Stimulated activated CD8-positive, alpha-beta memory T cell treated with anti-CD3 and anti-CD28 coated beads, Interleukin-7, amount 100 ng/mL, for 1 hour (primary cell): ENCODE data around the gene B3GNT9.

Experiments used
- DNase-seq, 2 donors: peaks; one replicate each; pipeline ENCODE4 v3.0.0-alpha.2; 2020; ENCODE audit warnings: low read depth in 2 of 2

The B3GNT9 gene

GRCh38 chr16:67166598-67167168, 15.9 kb upstream of the B3GNT9 start:
- no peak for DNase-seq

GRCh38 chr16:67166110-67166547, 15.3 kb upstream of the B3GNT9 start:
- no peak for DNase-seq

DNA sequence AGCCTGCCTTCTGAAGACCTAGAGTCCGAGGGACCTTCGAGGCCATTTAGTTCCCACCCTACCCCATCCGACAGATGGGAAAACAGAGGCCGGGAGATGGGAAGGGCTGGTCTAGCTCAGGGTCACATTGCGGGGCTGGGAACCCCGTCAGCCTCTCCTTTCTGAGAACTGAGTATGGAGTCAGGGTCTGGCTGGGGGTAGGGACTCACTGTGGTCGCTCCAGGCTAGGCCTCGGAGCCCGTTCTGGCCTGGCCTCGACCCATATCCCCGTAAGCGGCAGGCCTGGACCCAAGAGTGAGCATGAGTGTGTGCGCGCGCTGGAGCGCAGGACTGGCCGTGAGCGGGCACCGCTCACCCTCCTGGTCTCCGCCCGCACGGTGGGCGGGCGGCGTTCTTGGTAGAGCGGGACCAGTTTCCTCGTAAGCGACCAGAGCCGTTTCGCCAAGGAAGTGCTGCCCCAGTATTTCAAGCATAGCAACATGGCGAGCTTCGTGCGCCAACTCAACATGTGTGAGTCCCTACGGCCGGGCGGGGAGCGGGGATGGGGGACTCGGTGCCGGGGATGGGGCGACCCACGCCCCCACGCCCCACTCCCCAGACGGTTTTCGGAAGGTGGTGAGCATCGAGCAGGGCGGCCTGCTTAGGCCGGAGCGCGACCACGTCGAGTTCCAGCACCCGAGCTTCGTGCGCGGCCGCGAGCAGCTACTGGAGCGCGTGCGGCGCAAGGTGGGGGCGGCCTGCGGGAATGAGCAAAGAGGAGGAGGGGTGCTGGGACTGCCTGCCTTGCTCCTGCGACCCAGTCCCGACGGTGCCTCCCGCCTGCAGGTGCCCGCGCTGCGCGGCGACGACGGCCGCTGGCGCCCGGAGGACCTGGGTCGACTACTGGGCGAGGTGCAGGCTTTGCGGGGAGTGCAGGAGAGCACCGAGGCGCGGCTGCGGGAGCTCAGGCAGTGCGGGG, 14.6 kb upstream of the B3GNT9 start:
- DNase-seq: no peak

DNA sequence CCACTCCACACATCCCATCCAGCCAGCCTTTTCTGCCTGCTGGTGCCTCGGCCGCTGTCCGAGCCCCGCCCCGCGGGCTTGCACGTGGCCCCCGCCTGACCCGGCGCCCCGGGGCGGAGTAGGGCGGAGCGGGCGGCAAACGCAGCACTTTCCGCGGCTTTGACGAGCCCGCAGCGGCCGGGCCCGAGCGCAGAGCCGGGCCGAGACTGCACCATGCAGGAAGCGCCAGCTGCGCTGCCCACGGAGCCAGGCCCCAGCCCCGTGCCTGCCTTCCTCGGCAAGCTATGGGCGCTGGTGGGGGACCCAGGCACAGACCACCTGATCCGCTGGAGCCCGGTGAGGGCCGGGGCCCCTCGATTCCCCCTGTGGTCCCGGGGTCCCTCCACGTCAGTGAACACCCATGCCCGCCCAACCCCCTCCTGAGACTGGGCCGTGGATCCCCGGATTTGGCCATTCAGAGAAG, 13.8 kb upstream of the B3GNT9 start, which contains the start of gene HSF4:
Gene HSF4, plus strand, starts transcription at position 147 of the 463 bp plus-strand sequence. Its CDS starts 67 bp downstream, at position 214.
- no peak for DNase-seq

- no peak for DNase-seq
Measured at GRCh38 chr16:67163999-67164558, 13.3 kb upstream of the B3GNT9 start.

GRCh38 chr16:67163164-67163998, 12.6 kb upstream of the B3GNT9 start:
- DNase-seq: no peak

- no peak for DNase-seq
Measured at GRCh38 chr16:67162506-67163163, 11.8 kb upstream of the B3GNT9 start.

DNA sequence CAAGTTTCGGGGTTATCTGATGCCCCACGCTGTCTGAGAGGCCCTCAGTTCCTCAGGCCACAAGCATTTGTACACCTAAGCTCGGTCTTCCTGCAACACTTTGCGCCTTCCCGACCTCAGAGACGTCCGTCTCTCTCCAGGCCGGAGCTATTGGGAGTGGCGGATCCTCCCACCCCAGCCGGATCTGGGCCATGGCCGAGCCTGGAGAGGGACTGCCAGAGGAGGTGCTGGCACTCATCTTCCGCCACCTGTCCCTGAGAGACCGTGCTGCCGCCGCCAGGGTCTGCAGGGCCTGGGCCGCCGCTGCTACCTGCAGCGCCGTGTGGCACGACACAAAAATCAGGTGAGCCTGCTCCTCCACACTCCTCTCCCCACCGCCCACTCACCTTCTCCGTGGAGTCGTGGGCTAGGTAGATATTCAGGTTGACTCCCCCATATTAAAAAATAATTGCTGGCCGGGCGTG, 10.8 kb upstream of the B3GNT9 start:
- DNase-seq: no peak

DNA sequence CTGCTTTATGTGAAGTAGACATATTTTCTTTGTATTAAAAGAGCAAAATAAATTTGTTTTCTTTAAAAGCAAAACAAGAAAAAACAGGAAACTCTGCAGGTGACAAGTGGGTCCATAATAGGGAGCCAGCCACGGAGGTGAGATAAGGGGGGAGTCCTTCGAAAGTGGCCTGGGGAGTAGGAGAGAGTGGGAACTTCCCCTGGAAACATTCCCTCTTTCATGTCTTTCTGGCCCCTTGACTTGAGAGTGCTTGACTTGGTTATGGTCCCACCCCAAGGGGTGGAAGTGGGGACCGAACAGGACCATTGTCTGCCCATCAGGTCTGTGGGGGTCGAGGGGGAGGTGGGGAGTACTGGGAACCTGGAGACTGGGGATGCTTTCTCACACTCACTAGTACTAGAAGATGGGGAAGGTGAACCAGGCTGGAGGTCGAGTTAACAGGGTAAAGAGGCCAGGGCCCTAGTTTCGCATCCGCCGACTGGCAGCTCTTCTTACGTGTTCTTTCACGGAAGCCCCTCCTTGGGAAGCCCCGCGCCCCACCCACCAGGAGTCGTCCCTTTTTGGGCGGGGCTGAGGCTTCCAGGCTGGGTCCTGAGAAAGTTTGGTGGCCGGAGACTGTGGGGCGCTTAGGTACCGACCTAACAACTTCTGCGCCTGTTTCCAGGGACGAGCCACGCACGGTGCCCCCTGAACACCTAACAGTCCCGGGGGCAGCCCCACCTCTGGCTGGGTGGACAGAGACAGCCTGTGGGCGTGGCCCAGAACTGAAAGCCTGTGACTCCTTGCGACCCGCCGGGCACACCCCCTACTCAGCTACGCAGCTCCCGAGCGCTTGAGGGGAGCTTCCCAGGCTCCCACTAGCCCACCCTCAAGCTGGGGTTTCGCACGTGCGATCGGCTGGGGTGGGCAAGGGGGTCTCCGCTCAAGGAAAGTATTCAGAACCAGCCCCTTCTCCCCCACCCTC, 8.1 kb upstream of the B3GNT9 start:
- DNase-seq: peak; percentile 37 to 68

DNA sequence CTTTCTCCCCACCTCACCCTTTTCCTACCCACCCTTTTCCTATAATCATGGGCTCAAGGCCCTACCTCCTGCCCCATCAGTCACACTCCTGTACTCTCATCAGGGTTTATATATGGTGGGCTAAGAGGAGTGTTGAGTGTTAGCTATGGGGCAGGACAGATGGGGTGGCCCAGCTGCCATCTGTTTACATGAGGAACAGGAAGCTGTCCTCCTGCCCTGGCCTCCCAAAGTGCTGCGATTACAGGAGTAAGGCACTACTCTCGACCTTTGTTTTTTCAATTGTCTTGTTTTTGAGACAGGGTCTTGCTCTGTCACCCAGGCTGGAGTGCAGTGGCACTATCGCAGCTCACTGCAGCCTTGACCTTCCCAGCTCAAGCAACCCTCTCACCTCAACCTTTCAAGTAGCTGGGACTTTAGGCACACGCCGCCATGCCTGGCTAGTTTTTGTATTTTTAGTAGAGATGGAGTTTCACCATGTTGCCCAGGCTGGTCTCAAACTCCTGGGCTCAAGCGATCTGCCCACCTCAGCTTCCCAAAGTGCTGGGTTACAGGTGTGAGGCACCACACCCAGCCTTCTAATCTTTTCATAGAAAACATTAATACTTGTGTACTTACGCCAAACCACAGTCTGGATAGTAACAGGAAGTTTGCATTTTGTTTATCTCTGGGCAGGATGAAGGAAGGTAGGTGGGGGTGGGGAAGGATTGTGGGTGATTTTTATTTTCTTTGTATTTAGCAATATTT, 7.3 kb upstream of the B3GNT9 start:
- no peak for DNase-seq

DNA sequence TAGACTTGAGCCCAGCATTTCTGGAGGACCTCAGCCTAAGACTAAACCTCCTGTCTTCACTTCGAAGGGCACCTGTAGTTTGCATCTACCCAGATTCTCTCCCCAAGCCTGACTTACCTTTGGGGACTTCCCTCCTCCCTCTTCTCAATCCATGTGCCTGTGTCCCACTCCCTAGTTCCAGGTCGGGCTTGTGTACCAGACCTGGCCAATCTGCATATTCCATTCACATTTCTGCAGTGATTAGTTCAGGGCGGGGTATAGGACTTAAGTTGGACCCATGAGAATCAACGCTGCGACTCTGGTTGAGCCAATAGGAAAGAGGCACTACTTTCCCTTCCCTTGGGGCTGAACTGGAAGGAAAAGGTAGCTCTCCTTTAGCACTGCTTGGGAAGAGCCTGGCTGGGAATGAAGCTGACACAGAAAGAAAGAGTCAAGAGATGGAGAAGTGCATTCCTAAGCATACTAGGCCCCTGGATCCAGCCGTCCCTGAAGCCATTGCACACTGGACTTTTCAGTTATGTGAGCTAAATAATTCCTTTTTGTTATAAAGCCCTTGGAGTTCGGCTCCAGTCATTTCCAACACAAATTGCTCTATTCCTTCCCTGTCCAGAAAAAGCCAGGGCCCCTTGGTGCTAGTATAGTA, 6.4 kb upstream of the B3GNT9 start:
- no peak for DNase-seq

DNA sequence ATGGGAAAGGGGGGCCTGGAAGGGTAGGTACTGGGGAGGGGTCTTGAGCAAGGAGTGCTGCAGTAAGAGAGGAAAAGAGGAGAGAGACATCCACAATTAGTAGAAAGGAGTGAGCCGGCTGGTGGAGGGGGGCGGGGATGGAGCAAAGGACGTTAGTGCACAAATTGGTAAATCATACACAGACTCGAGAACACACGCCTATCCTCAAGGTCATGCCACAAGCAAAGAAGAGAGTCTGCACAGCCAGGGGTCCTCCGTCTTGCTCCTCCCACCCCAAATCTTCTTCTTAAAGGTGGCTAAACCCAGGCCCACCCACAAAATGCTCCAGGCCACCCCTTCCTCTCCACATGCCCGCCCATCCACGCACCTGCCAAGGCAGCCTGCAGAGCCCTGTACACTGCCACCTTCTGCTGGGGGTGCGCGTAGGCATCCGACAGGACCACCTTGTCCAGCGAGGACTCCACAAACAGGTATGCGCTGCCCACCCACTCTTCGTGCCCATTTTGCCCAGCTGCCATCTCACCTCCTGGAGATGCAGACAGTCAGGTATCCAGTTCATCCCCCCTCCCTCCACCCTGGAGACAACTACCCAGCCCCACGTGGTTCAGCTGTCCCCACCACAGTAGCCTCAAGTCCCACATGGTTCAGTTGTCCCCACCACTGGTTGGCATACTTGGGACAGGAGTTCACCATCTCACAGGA, 5.5 kb upstream of the B3GNT9 start:
- DNase-seq: no peak

DNA sequence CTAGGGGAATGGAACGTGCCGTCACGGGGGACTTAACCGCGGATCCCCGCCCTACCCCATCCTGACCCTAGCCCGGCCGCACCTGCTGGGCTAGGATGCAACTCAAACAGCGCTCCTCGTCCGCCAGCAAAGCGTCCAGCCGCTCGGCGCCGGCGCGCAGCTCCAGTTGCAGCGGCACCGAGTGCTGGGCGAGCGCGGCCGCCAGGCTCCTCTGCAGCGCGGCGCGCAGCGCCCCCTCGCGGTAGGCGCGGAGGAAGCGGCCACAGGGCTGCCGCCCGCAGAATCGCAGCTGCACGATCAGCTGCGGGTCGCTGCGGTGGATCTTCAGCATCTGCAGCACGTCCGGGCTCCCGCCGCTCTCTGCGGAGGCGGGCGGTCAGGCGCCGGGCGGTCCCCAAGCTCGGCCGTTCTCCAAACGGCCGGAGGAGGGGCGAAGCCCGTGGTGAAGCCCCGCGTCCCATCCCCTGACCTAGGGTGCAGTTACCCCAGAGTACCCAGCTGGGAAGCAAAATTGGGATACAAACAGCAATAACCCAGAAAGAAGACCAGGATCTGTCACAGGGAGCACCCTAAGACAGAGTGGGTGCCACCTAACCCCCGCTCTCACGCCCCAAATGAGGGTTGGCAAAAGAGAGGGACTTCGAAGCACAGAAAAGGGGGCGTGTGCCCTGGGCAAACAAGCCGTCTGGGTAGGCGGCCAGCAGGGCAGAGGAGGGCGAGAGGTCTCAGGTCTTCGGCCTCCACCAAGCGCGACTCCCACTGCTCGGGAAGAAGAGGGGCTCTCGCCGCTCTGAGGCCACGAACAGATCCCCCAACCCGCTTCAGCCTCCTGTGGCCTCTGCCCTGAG, 4.7 kb upstream of the B3GNT9 start:
- DNase-seq: peak; percentile 50 to 56

DNA sequence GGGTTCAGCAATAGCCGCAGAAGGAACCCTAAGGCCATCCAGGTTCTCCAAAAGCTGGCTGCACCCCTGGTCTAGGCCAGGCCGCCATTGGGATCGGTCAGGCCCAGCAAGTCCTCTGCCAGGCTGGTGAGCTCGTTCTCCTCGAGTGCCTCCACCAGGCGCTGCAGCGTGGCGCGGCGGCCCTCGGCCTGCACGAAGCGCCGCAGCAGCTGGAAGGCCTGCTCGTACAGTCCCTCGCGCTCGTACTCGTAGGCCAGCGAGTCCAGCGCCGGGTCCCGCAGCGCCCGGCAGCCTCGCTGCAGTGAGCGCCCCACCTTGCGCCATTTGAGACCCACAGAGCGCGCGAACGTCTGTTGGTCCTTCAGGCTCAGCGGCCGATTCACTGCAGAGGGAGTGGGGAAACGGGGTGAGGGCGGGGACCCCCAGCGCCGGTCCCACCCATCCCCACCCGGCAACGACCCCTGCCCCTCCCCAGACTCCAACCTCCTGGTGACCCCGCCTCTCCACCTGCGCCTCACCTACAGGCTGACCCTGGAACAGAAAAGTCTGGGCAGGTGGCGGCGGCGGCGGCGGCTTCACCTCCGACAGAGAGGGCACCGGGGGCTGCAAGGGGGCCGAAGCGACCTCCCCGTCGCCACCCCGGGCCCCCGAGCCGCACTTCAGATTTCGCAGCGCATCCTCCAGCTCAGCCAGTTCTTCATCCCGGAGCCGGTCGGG, 3.9 kb upstream of the B3GNT9 start:
- DNase-seq: no peak

DNA sequence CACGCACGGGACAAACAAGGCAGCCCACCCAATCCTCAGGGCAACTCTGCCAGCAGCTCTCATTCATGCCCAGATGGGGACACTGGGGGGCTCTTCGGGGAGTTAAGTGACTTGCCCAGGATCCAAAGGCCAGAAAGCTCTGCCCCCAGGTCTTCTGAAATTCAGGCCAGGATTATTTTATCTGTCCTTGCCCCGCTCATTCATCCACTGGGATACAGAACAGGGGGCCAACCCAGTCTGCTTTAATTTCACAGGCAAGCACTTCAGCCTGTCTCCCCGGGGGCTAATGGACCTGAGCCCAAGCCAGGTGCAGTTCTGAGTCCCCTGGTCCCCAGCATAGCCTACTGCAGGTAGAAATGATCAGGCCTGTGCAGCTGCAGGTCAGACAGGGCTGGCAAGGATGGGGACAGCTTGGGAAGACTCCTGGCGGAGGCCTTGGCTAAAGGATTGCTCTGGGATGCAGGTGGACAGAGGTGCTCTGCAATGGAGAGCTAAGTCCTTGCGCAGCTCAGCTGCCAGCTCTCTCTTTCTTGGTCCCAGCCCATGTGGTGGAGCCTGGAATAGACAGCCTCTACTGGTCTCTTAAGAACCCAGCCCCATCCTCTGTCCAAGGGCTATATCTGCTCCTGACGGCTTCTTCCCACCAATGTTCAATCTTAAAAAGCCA, 766 bp upstream of the B3GNT9 start:
- no peak for DNase-seq
